ENCODE data around the gene RILPL1. TPM values are rescaled to one million over a fixed set of nuclear protein-coding genes. Genes with fewer than 3 reads are reported as not detected.

Gene RILPL1
- total and polyA plus RNA-seq, 10 of the 15 experiments (the other 5 are each of a cell fraction or from before 2014, with no cell fraction given) = 0.05 to 0.61 (median 0.25) TPM

GRCh38 chr12:123573870-123574269 is 40.4 kb upstream of the RILPL1 start (continued):
- TF ChIP-seq HSF1 (IDR thresholded peaks at IDR 0.05; ENCODE audit: low read depth, low read length) (no peak), POLR2AphosphoS2 (IDR thresholded peaks at IDR 0.05; ENCODE audit: low read depth, low read length) (no peak), KDM1A (IDR thresholded peaks at IDR 0.05; ENCODE audit: borderline replicate concordance) (no peak), ZBTB4 (CRISPR knock-in tag; IDR thresholded peaks at IDR 0.05) (no peak), CREM (IDR thresholded peaks at IDR 0.05; ENCODE audit: low read depth) (no peak), USF1 (IDR thresholded peaks at IDR 0.05; ENCODE audit: borderline replicate concordance, extremely low read length, insufficient read depth, low read depth, low read length) (no peak), TCF3 (IDR thresholded peaks at IDR 0.05; ENCODE audit: borderline replicate concordance, insufficient read depth, low read depth, low read length) (no peak), RB1 (IDR thresholded peaks at IDR 0.05; ENCODE audit: borderline replicate concordance) (no peak), POLR2AphosphoS5 (IDR thresholded peaks at IDR 0.05; ENCODE audit: low read length) (no peak), SIX5 (IDR thresholded peaks at IDR 0.05; ENCODE audit: low read depth, low read length, severe bottlenecking) (no peak), STAT3 (IDR thresholded peaks at IDR 0.05; ENCODE audit: low read depth, low read length) (no peak), REST (IDR thresholded peaks at IDR 0.05; ENCODE audit: low read depth, low read length) (no peak), HDGF (IDR thresholded peaks at IDR 0.05) (no peak), IRF3 (IDR thresholded peaks at IDR 0.05) (no peak), SMC3 (IDR thresholded peaks at IDR 0.05; ENCODE audit: borderline replicate concordance, low read length) (no peak)

Data from GM12878 (cell line).